ENCODE data around the gene CAB39.

GRCh38 chr2:230757476-230757875 is 44.8 kb downstream of the CAB39 start:
- no peak for TF ChIP-seq POLR2AphosphoS5 (IDR thresholded peaks at IDR 0.05)
- TF ChIP-seq, protein P1, sequence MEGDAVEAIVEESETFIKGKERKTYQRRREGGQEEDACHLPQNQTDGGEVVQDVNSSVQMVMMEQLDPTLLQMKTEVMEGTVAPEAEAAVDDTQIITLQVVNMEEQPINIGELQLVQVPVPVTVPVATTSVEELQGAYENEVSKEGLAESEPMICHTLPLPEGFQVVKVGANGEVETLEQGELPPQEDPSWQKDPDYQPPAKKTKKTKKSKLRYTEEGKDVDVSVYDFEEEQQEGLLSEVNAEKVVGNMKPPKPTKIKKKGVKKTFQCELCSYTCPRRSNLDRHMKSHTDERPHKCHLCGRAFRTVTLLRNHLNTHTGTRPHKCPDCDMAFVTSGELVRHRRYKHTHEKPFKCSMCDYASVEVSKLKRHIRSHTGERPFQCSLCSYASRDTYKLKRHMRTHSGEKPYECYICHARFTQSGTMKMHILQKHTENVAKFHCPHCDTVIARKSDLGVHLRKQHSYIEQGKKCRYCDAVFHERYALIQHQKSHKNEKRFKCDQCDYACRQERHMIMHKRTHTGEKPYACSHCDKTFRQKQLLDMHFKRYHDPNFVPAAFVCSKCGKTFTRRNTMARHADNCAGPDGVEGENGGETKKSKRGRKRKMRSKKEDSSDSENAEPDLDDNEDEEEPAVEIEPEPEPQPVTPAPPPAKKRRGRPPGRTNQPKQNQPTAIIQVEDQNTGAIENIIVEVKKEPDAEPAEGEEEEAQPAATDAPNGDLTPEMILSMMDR (IDR thresholded peaks at IDR 0.05), result no peak
- no peak for TF ChIP-seq POLR2A (IDR thresholded peaks at IDR 0.05; ENCODE audit: low read depth)
